NCI-H2196 treated with DMSO at 0.1 percent for 48 hours (cell line): ENCODE data around the gene NCKAP5.

ENCODE experiments used
- DNase-seq: peaks from one replicate; lab custom pipeline; 2025; ENCODE audit not compliant: unreplicated experiment; lab: John Stamatoyannopoulos, UW

Gene NCKAP5

DNA sequence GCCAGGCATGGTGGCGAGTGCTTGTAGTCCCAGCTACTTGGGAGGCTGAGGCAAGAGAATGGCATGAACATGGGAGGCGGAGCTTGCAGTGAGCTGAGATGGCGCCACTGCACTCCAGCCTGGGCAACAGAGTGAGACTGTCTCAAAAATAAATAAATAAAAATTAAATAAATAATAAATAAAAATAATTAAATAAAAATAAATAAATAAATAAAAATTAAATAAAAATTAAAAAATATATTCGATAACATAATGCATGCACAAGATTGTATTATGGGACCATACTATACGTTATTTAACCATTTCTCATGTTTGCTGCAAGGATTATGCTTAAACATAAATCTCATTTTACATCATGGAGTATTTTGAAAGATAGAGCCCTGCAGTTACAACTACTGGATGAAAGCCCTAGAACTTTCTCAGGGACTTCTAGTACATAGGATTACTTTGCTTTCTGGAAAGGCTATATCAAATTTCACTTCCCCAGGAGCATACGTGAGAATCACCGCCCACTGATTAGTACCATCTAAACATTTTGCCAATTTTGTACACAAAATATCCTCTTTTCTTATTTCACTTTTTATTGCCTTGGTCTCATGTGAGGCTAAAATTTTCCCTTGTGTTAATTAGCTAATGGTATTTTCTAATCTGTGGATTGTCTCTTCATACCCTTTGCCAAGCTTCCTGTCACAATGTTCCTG lies 664.0 kb downstream of the NCKAP5 start:
- DNase-seq = no peak

DNA sequence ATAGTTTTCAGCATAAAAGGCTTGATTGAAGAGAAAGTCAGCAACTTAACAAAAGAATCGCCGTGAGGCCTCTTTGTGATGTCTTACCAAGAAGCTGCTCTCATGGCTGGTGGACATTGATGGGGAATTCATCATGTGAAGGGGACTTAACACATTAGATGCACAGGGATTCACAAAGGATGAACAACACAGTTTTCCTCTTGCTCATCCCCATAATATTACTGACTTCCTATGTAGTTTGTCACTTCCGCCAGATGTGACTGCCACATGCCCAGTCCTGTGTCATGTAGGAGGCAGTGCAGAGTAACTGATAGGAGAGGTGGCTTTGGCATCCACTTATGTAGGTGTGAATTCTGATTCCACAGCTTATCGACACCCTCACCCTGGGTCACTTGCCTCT lies 665.6 kb downstream of the NCKAP5 start:
- no peak for DNase-seq

GRCh38 chr2:132901661-132902060 lies 666.6 kb downstream of the NCKAP5 start:
- DNase-seq = no peak

GRCh38 chr2:132897111-132897510 lies 671.2 kb downstream of the NCKAP5 start:
- no peak for DNase-seq

DNA sequence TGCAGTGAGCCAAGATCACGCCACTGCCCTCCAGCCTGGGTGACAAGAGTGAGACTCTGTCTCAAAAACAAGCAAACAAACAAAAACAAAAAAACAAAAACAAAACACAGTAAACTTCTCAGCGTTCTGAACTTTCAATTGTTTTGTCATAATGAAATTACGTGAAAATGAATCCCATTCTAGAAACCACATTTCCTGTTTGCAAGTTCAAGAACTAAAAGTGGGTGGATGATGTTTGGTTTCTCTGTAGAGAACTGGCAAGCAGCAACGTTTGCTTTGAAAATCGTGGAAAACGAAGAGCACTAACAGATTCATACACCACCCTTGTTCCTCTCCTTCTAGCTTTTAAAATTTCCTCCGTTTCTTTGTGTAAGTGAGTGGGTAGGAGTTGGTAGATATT lies 672.2 kb downstream of the NCKAP5 start:
- DNase-seq = no peak

GRCh38 chr2:132891498-132891897 lies 676.8 kb downstream of the NCKAP5 start:
- no peak for DNase-seq

GRCh38 chr2:132886574-132886973 lies 681.7 kb downstream of the NCKAP5 start:
- no peak for DNase-seq

- no peak for DNase-seq
Observed at GRCh38 chr2:132884705-132885104, 683.6 kb downstream of the NCKAP5 start.

DNA sequence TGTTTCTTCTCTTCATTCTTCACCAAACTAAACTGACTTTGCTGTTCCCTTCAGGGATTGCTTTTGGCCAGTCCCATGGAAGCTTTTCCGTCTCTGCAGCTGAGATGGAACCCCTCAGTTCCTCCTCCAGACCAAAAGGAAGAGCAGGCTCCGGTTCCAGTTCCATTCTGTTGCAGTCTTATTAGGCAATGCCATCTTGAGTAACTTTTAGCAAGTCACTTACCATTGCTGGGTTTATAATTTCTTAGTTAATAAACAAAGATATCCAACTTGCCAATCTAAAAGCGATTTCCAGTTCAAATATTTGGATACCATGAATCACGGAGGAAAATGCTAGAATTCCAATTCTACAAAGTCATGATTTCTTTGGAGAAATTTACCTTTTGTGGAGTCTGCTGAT lies 684.0 kb downstream of the NCKAP5 start:
- DNase-seq = no peak

GRCh38 chr2:132883430-132883829 lies 684.8 kb downstream of the NCKAP5 start:
- no peak for DNase-seq

- no peak for DNase-seq
Observed at GRCh38 chr2:132881546-132881945, 686.7 kb downstream of the NCKAP5 start.

GRCh38 chr2:132877923-132878322 lies 690.3 kb downstream of the NCKAP5 start:
- no peak for DNase-seq

GRCh38 chr2:132876745-132877391 lies 691.4 kb downstream of the NCKAP5 start:
- DNase-seq = no peak

- no peak for DNase-seq
Observed at GRCh38 chr2:132875193-132875592, 693.1 kb downstream of the NCKAP5 start.

GRCh38 chr2:132873738-132874137 lies 694.5 kb downstream of the NCKAP5 start:
- no peak for DNase-seq

- no peak for DNase-seq
Observed at GRCh38 chr2:132871831-132872230, 696.4 kb downstream of the NCKAP5 start.

GRCh38 chr2:132863961-132864360 lies 704.3 kb downstream of the NCKAP5 start:
- no peak for DNase-seq

- DNase-seq = no peak
Observed at GRCh38 chr2:132860220-132860619, 708.0 kb downstream of the NCKAP5 start.

DNA sequence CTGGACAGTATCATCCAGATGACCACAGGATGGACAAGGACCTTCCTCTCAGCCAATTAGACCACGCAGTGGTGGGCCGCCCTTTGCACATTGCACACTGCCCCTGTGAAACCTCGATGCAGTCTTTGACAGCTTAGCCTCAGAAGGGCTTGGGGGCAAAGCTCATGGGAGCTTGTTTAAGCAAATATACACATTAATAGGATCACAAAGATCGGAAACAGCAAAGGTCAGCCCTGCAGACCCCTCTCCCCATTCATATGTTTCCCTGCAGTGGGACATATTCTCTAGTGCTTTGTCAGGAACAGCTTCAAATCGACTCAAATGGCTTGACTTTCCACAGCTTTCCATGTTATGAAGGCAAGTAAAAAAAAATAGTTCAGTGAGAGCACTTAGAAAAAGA lies 708.7 kb downstream of the NCKAP5 start:
- DNase-seq = no peak

GRCh38 chr2:132857319-132857718 lies 710.9 kb downstream of the NCKAP5 start:
- DNase-seq = no peak

- DNase-seq = no peak
Observed at GRCh38 chr2:132850688-132851087, 717.6 kb downstream of the NCKAP5 start.

GRCh38 chr2:132849118-132849517 lies 719.1 kb downstream of the NCKAP5 start:
- DNase-seq = no peak

GRCh38 chr2:132845339-132845738 lies 722.9 kb downstream of the NCKAP5 start:
- no peak for DNase-seq
